ENCODE measurements around the gene ING4.

Gene ING4

DNA sequence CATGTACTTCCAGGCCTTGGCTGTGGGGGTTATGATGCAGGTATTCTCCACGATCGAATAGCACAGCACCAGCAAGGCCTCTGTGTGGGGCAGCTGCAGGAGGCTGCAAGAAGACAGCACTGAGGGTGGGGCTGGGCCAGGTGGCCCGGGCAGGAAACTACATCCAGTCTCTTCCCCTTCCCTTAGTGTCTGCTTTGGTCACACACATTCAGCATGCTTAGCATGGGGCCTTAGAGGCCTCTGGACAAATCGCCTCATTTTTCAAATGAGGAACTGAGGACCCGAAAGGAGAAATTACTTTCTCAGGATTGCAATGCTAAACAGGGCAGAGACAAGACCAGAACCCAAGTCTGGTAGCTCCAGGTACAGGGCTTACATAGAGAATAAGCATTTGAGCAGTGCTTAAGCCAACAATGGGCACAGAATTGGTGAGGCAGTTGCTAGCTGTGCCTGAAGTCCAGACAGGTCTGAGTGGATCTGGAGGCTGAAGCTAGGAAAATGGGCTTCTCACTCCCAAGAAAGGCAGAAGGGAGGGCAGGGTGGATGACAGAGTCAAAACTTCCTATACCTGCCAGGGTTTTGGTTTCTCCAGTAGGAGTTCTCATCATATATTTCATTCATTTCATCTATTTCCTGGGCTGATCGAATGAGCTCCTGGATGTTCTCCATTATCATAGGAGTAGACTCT, 19.2 kb downstream of the ING4 start:
- no peak for DNase-seq (ENCODE audit: insufficient read length, low spot score)
- FAIRE-seq = peak; percentile 33
- TF ChIP-seq SPI1 (IDR thresholded peaks at IDR 0.05; ENCODE audit: low read depth, low read length) = peak; percentile 82
- no peak for TF ChIP-seq PAX5 (IDR thresholded peaks at IDR 0.05; ENCODE audit: insufficient read depth, low read length, severe bottlenecking)

- FAIRE-seq (no peak), DNase-seq (ENCODE audit: insufficient read length, low spot score) (no peak)
- no peak for TF ChIP-seq POU2F2 (IDR thresholded peaks at IDR 0.05; ENCODE audit: low read depth, low read length)
- TF ChIP-seq POLR2AphosphoS5 (IDR thresholded peaks at IDR 0.05; ENCODE audit: low read depth, low read length) = no peak
- no peak for TF ChIP-seq TAF1 (IDR thresholded peaks at IDR 0.05; ENCODE audit: low read depth, low read length)
- TF ChIP-seq SPI1 (IDR thresholded peaks at IDR 0.05; ENCODE audit: low read depth, low read length) = no peak
- TF ChIP-seq PAX5 (IDR thresholded peaks at IDR 0.05; ENCODE audit: insufficient read depth, low read length, severe bottlenecking) = no peak
These were observed 21.8 kb downstream of the ING4 start for GRCh38 chr12:6641131-6641530.

GRCh38 chr12:6640497-6640896, 22.4 kb downstream of the ING4 start:
- FAIRE-seq = no peak

GRCh38 chr12:6639151-6639801, 23.6 kb downstream of the ING4 start:
- TF ChIP-seq POLR2AphosphoS5 (IDR thresholded peaks at IDR 0.05; ENCODE audit: low read depth, low read length) (no peak), TAF1 (IDR thresholded peaks at IDR 0.05; ENCODE audit: low read depth, low read length) (no peak), POU2F2 (IDR thresholded peaks at IDR 0.05; ENCODE audit: low read depth, low read length) (no peak), SPI1 (IDR thresholded peaks at IDR 0.05; ENCODE audit: low read depth, low read length) (no peak), POLR2A (IDR thresholded peaks at IDR 0.05; ENCODE audit: low read depth, low read length) (no peak), PAX5 (IDR thresholded peaks at IDR 0.05; ENCODE audit: insufficient read depth, low read length, severe bottlenecking) (no peak)
- DNase-seq (ENCODE audit: insufficient read length, low spot score) (no peak), FAIRE-seq (no peak)

More at GRCh38 chr12:6640497-6640896, 22.4 kb downstream of the ING4 start:
- no peak for TF ChIP-seq POLR2A (IDR thresholded peaks at IDR 0.05; ENCODE audit: low read depth, low read length)
- no peak for DNase-seq (ENCODE audit: insufficient read length, low spot score)

DNA sequence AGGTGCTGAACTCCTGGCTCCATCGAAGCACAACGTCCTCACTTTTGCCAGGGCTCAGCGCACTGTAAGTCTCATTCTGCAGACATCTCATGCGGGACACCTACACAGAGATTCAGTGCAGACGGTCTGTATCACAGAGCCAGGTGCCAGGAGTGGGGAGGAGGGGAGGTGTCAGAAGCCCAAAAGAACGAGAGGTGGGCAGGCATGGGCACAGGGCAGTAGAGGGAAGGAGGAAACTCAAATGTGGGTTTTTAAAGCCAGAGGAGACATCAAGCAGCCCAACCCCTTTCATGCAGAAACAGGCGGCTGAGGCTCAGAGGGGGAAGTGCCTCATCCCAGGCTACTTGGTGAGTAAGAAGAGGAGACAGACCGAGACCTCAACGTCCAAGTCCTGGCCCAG, 24.6 kb downstream of the ING4 start:
- TF ChIP-seq SPI1 (IDR thresholded peaks at IDR 0.05; ENCODE audit: low read depth, low read length) (peak; percentile 69), POU2F2 (IDR thresholded peaks at IDR 0.05; ENCODE audit: low read depth, low read length) (no peak), PAX5 (IDR thresholded peaks at IDR 0.05; ENCODE audit: insufficient read depth, low read length, severe bottlenecking) (no peak)
- no peak for FAIRE-seq
- DNase-seq (ENCODE audit: insufficient read length, low spot score) = no peak

DNA sequence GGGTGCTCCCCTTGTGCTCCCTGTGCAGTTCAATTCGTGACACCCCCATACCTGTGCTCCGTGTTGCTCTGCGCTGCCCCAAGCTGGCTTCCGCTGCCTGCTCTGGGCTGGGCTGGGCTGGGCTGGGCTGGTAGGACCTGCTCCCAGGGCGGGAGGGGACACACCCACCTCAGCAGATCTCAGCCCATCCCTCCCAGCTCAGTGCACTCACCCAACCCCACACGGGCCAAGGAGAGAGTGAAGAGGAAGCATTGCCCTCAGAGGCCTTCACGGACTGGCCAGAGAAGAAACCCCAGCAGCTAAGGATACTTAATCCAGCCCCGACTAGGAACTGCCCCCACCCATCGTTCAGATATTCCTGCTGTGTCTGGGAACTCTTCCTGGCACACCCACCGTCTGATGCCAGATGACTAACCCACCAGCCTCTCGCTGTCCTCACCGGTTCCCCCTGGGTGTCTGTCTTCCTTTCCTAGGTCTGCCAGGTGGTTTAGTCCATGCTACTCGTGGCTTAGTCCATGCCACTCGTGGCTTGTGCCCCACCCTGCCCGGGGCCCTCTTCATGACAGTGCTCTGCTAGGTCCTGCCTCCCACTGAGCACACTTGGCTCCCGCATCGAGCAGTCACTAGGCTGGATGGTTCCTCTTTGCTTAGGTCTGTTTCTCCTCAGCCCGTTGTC, 26.9 kb downstream of the ING4 start, which contains the start of gene LPAR5:
Gene LPAR5 (minus strand): TSS at position 104 of the 676 bp plus-strand sequence. CDS start 14,711 bp downstream, outside the sequence.
- DNase-seq (ENCODE audit: insufficient read length, low spot score) (no peak), FAIRE-seq (peak; percentile 93)
- TF ChIP-seq TAF1 (IDR thresholded peaks at IDR 0.05; ENCODE audit: low read depth, low read length) = 0 out of 2 replicates have a peak, but pooled peaks have one; percentile 16
- no peak for TF ChIP-seq POLR2AphosphoS5 (IDR thresholded peaks at IDR 0.05; ENCODE audit: low read depth, low read length)
- TF ChIP-seq POLR2A (IDR thresholded peaks at IDR 0.05; ENCODE audit: low read depth, low read length) = 0 out of 2 replicates have a peak, but pooled peaks have one; percentile 37
- TF ChIP-seq POU2F2 (IDR thresholded peaks at IDR 0.05; ENCODE audit: low read depth, low read length) = peak; percentile 21; the same call in 1 of the 2 replicates

- TF ChIP-seq TAF1 (IDR thresholded peaks at IDR 0.05; ENCODE audit: low read depth, low read length) = no peak
- 0 out of 2 replicates have a peak, but pooled peaks have one; percentile 17 for TF ChIP-seq SPI1 (IDR thresholded peaks at IDR 0.05; ENCODE audit: low read depth, low read length)
- no peak for FAIRE-seq
- DNase-seq (ENCODE audit: insufficient read length, low spot score) = no peak
These were observed 27.5 kb downstream of the ING4 start for GRCh38 chr12:6635375-6635855.

DNA sequence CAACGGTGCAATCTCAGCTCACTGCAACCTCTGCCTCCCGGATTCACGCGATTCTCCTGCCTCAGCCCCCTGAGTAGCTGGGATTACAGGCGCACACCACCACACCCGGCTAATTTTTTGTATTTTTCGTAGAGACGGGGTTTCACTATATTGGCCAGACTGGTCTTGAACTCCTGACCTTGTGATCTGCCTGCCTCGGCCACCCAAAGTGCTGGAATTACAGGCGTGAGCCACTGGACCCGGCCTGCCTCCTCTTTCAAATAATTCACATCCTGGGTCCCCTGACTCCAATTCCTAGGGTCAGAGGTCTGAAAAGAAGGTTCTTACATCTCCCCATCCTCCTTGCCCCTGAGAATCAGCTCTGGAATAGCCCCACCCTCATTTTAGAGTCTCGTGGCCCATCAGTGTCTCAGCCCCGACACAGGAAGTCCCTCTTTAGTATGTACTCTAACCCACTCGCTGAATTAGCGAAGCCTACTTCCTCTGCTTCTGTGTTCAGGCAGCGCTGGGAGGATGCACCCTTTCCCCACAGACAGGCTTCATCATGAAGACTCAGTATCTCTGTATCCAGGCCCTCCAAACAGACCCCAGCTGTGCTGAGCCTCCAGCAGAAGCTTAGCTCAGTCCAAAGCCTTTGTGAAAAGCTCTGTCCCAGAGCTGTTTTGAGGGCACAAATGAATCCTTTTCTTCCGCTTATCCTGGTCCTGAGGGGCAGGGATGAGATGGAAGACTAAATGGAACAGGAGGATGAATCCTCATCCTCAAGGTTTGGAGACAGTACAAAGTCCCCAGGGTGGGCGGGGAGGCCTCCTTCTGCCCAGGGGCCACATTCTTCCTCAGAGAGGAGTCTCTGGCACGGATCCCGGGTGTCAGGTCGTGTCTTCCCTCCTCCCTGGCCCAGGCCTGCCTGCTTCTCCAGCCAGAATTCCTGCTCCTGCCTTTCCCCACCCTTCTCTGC, 30.6 kb downstream of the ING4 start:
- peak; percentile 67; the same call in 1 of the 2 replicates for TF ChIP-seq POLR2AphosphoS5 (IDR thresholded peaks at IDR 0.05; ENCODE audit: low read depth, low read length)
- 0 out of 2 replicates have a peak, but pooled peaks have one; percentile 14 for TF ChIP-seq POU2F2 (IDR thresholded peaks at IDR 0.05; ENCODE audit: low read depth, low read length)
- peak; percentile 82 for TF ChIP-seq TAF1 (IDR thresholded peaks at IDR 0.05; ENCODE audit: low read depth, low read length)
- peak; percentile 78 for TF ChIP-seq SPI1 (IDR thresholded peaks at IDR 0.05; ENCODE audit: low read depth, low read length)
- peak; percentile 77 for TF ChIP-seq PAX5 (IDR thresholded peaks at IDR 0.05; ENCODE audit: insufficient read depth, low read length, severe bottlenecking)
- TF ChIP-seq POLR2A (IDR thresholded peaks at IDR 0.05; ENCODE audit: low read depth, low read length) = peak; percentile 86
- peak; percentile 90 for FAIRE-seq
- DNase-seq (ENCODE audit: insufficient read length, low spot score) = no peak

DNA sequence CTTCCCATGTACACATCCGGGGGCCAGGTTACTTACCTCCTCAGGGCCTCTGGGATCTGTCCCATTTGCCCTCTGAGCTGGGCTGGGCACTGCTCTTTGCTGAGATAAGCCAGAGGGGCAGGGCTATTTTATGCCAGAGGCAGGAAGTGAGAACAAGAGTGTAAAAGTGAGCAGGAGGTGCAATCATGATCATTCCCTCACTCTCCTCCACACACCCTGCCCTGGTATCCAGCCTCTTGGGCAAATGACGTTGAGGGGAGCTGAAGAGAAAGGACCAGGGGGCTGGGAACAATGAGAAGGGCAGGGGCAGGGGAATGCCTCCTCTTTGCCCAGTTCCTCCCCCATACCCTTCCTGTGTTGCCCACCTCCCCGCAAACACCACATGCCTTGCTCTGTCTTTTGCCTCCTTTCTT, 31.4 kb downstream of the ING4 start:
- FAIRE-seq = no peak
- no peak for TF ChIP-seq PAX5 (IDR thresholded peaks at IDR 0.05; ENCODE audit: insufficient read depth, low read length, severe bottlenecking)
- TF ChIP-seq POU2F2 (IDR thresholded peaks at IDR 0.05; ENCODE audit: low read depth, low read length) = no peak
- TF ChIP-seq TAF1 (IDR thresholded peaks at IDR 0.05; ENCODE audit: low read depth, low read length) = no peak
- peak; percentile 63 for TF ChIP-seq SPI1 (IDR thresholded peaks at IDR 0.05; ENCODE audit: low read depth, low read length)
- peak; percentile 31; the same call in 1 of the 2 replicates for TF ChIP-seq POLR2AphosphoS5 (IDR thresholded peaks at IDR 0.05; ENCODE audit: low read depth, low read length)
- no peak; the same call in 1 of the 2 replicates for TF ChIP-seq POLR2A (IDR thresholded peaks at IDR 0.05; ENCODE audit: low read depth, low read length)
- no peak for DNase-seq (ENCODE audit: insufficient read length, low spot score)

Data from GM12891 (cell line).